B cell (primary cell): ENCODE data around the gene CRIM1.

Experiments used
- CTCF ChIP-seq: fragments of 200-600 bp; IDR thresholded peaks from one replicate; pipeline ENCODE4 v1.8.0; 2022; ENCODE audit warnings: antibody characterized with exemption, mild to moderate bottlenecking
- EZH2 ChIP-seq: IDR thresholded peaks from 2 replicates; pipeline ENCODE4 v1.6.1; 2012; ENCODE audit warnings: borderline replicate concordance, low read depth, mild to moderate bottlenecking, moderate library complexity, low read length; ENCODE audit not compliant: insufficient read depth, poor library complexity, severe bottlenecking

- TF ChIP-seq CTCF, result no peak
- no peak for TF ChIP-seq EZH2
Measured at GRCh38 chr2:36562973-36563532, 207.5 kb downstream of the CRIM1 start.
